Measurements from ENCODE around the gene RAB18. TPM values are rescaled to one million over a fixed set of nuclear protein-coding genes. Genes with fewer than 3 reads are reported as not detected.

RAB18 gene
- total and polyA plus RNA-seq, 2 of the 8 experiments (the other 6 are each of a cell fraction or from before 2014, with no cell fraction given) = 14.7 to 69.7 TPM

GRCh38 chr10:27526242-27526641 is 22.1 kb downstream of the RAB18 start:
- H3K23ac ChIP-seq (ENCODE audit: insufficient read length) = no peak overlapping the region
- H4K91ac ChIP-seq (replicated peaks; ENCODE audit: insufficient read length, low read length) = no peak overlapping the region
- H3K23me2 ChIP-seq (ENCODE audit: low read depth, low read length) = no peaks in the 10 kb centered on the region
- no peak overlapping the region for H3K27ac ChIP-seq (ENCODE audit: low read depth, low read length)
- no peak overlapping the region for H3K4me3 ChIP-seq (ENCODE audit: extremely low read depth in 1 of 4, insufficient read depth in 2 of 4, low read depth in 3 of 4, low read length in 4 of 4)
- no peaks in the 10 kb centered on the region for H3K27me3 ChIP-seq (replicated peaks in 1 of 4; ENCODE audit: control insufficient read depth in 3 of 4, extremely low read depth in 1 of 4, insufficient read depth in 3 of 4, low read length in 3 of 4)
- H3K36me3 ChIP-seq (ENCODE audit: control insufficient read depth in 2 of 4, insufficient read depth in 4 of 4, low read length in 3 of 4) = no peaks in the 10 kb centered on the region
- no peak for DNase-seq (ENCODE audit: low read depth in 1 of 2, low spot score in 2 of 2)
- H4K5ac ChIP-seq (ENCODE audit: insufficient read length, low read depth, low read length) = no peak overlapping the region
- no peak overlapping the region for H2BK15ac ChIP-seq (ENCODE audit: low read length)
- no peak overlapping the region for H2BK20ac ChIP-seq (ENCODE audit: low read length)
- H2AFZ ChIP-seq (ENCODE audit: low read length) = no peak overlapping the region
- no peaks in the 10 kb centered on the region for H4K20me1 ChIP-seq (replicated peaks in 1 of 2; ENCODE audit: control insufficient read depth in 1 of 2, insufficient read depth in 2 of 2, low read length in 2 of 2)
- H3K4me1 ChIP-seq (replicated peaks in 1 of 4; ENCODE audit: control insufficient read depth in 3 of 4, insufficient read depth in 4 of 4, low read length in 3 of 4) = peaks cover 0 to 3% (median 0%) of the 10 kb centered on the region in 4 experiments; a peak in 1 of 7 replicates
- H3K79me2 ChIP-seq (ENCODE audit: control insufficient read depth in 1 of 2, insufficient read depth in 2 of 2, low read length in 2 of 2) = peaks cover 0 to 25% of the 10 kb centered on the region in 2 experiments; a peak in 2 of 4 replicates
- no peak overlapping the region for H3K4ac ChIP-seq (replicated peaks; ENCODE audit: insufficient read length, low read depth, low read length)
- H2AK5ac ChIP-seq (ENCODE audit: low read depth, low read length) = no peak overlapping the region
- H3K18ac ChIP-seq (ENCODE audit: extremely low read depth, low read length) = no peak overlapping the region
- ChIA-PET CTCF (ENCODE audit: partially characterized antibody) (no interaction called here), POLR2A (ENCODE audit: partially characterized antibody) (interaction anchor here (1.4 kb wide), 1 partner anchor 9 kb away, joined by 4 read pairs; no protein-coding TSS in a partner anchor)
- no peak overlapping the region for H3K4me2 ChIP-seq (ENCODE audit: insufficient read depth in 1 of 2, low read depth in 2 of 2, low read length in 2 of 2)
- no peak overlapping the region for H2BK12ac ChIP-seq (ENCODE audit: low read depth, low read length)
- H3K9me3 ChIP-seq (ENCODE audit: insufficient read depth in 2 of 2, low read depth in 1 of 2, low read length in 1 of 2) = no peaks in the 10 kb centered on the region
- no peak overlapping the region for H4K8ac ChIP-seq (ENCODE audit: extremely low read depth, insufficient read depth, low read length)
- H3K56ac ChIP-seq (replicated peaks; ENCODE audit: insufficient read length, low read depth, low read length) = no peak overlapping the region
- no peak overlapping the region for H3K14ac ChIP-seq (ENCODE audit: insufficient read length)
- H3K79me1 ChIP-seq (ENCODE audit: low read depth, low read length) = no peaks in the 10 kb centered on the region; the same call in 1 of the 2 replicates
- H2BK120ac ChIP-seq (replicated peaks; ENCODE audit: low read depth, low read length) = no peak overlapping the region
- H3K9ac ChIP-seq (replicated peaks in 1 of 4; ENCODE audit: extremely low read depth in 1 of 4, low read depth in 3 of 4, low read length in 3 of 4) = no peak overlapping the region
- FAIRE-seq = no peak
- no peak overlapping the region for H2BK5ac ChIP-seq (ENCODE audit: low read depth, low read length)
- WGBS, 2 experiments (ENCODE audit: extremely low coverage in 1 of 2, insufficient coverage in 1 of 2, insufficient read length in 1 of 2, insufficient replicate concordance in 2 of 2, low coverage in 1 of 2, low lambda C conversion rate in 2 of 2, missing lambda C conversion rate in 1 of 2) = 80% methylated on average over 3 of the region's 3 CpGs; no CpG with 5 or more reads in 1 of the 2 experiments
- TF ChIP-seq RXRA (IDR thresholded peaks at IDR 0.05; ENCODE audit: insufficient read depth, low read depth, low read length) (no peak), MAFK (IDR thresholded peaks at IDR 0.05; ENCODE audit: low read depth, low read length) (no peak)
